GM20431 (cell line): ENCODE results near the gene TAT.

Source experiments
- in situ Hi-C: fragments of 300-500 bp; cut with MseI, MboI; formaldehyde crosslinking; loops from one replicate; pipeline ENCODE4 v1.15.0; 2020; ENCODE audit warnings: low sequenced_read_pairs; ENCODE audit not compliant: unreplicated experiment

Gene TAT

GRCh38 chr16:71552698-71553503 lies 24.0 kb downstream of the TAT start:
- in situ Hi-C loops, result no loop called here

GRCh38 chr16:71547168-71547567 lies 29.7 kb downstream of the TAT start:
- in situ Hi-C loops, result no loop called here

- in situ Hi-C loops, result no loop called here
Measured at GRCh38 chr16:71542377-71542776, 34.5 kb downstream of the TAT start.

- in situ Hi-C loops, result no loop called here
Measured at GRCh38 chr16:71537643-71538042, 39.2 kb downstream of the TAT start.

GRCh38 chr16:71536752-71537499 lies 40.0 kb downstream of the TAT start:
- in situ Hi-C loops, result no loop called here

GRCh38 chr16:71532366-71532765 lies 44.5 kb downstream of the TAT start:
- in situ Hi-C loops, result no loop called here

- in situ Hi-C loops, result no loop called here
Measured at GRCh38 chr16:71528863-71529262, 48.0 kb downstream of the TAT start.

- in situ Hi-C loops, result no loop called here
Measured at GRCh38 chr16:71528257-71528656, 48.6 kb downstream of the TAT start.

- in situ Hi-C loops, result no loop called here
Measured at GRCh38 chr16:71526111-71526631, 50.7 kb downstream of the TAT start, which contains the start of gene CHST4. Gene CHST4, plus strand, starts transcription at chr16:71526426. Its CDS starts 10,252 bp downstream, at chr16:71536678.

- in situ Hi-C loops, result no loop called here
Measured at GRCh38 chr16:71524566-71525553, 52.0 kb downstream of the TAT start.

- in situ Hi-C loops, result no loop called here
Measured at GRCh38 chr16:71520550-71520949, 56.3 kb downstream of the TAT start.
